Measurements from ENCODE around the gene ZNF507. TPM values are rescaled to one million over a fixed set of nuclear protein-coding genes. Genes with fewer than 3 reads are reported as not detected.

Gene ZNF507
- polyA plus RNA-seq, 1 donor (not counting 4 experiments of a cell fraction or from before 2014, with no cell fraction given): 10.2 TPM

DNA sequence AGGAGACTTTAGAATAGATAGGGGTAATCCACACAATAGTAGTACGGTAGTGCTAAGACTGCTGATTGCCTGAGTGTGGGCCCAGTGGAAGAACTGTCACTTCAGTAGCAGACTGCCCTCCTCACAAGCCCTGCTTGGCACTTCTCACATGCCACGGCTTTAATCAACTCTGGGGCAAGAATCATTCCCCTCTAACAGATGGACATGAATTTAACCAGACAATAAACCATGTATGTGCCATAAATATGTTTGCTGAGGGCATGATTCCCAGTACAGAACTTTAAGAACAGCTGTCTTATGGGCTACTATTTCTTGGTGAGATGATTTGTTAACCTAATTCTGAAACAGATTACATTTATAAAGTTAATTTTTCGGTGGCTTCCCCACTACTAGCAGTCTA is 82.1 kb downstream of the ZNF507 start:
- no peaks in the 10 kb centered on the region for H3K27me3 ChIP-seq (ENCODE audit: control insufficient read depth, extremely low read depth, insufficient read depth, low read length)
- H3K9me3 ChIP-seq (ENCODE audit: control insufficient read depth, low read depth, low read length): no peaks in the 10 kb centered on the region
- no peak overlapping the region for H3K4me3 ChIP-seq (ENCODE audit: control insufficient read depth in 2 of 3, extremely low read depth in 1 of 3, insufficient read depth in 2 of 3, low read depth in 1 of 3, low read length in 3 of 3)
- dilution Hi-C loops (cut with MboI; ENCODE audit: extremely low pct_ligation_motif_present, low sequenced_read_pairs): no loop called here
- H3K4me2 ChIP-seq (ENCODE audit: control insufficient read depth, extremely low read depth, insufficient read depth, low read depth, low read length): no peak overlapping the region
- H3K9me1 ChIP-seq (ENCODE audit: control insufficient read depth, extremely low read depth, insufficient read depth, low read length): no peaks in the 10 kb centered on the region
- no peaks in the 10 kb centered on the region for H3K79me2 ChIP-seq (ENCODE audit: control insufficient read depth, insufficient read depth, low read length)
- no peak for FAIRE-seq
- H3K27ac ChIP-seq (ENCODE audit: control insufficient read depth, insufficient read depth, low read length): no peak overlapping the region
- no peak for TF ChIP-seq CTCF (optimal IDR thresholded peaks at IDR 0.05 in 1 of 3, IDR thresholded peaks at IDR 0.05 in 1 of 3, conservative IDR thresholded peaks at IDR 0.05 in 1 of 3; ENCODE audit: extremely low read depth in 1 of 3, insufficient read depth in 2 of 3, low read length in 3 of 3)
- TF ChIP-seq EZH2 (IDR thresholded peaks at IDR 0.05; ENCODE audit: low read length): no peak
- H3K36me3 ChIP-seq (ENCODE audit: control insufficient read depth in 2 of 2, extremely low read depth in 1 of 2, insufficient read depth in 2 of 2, low read length in 2 of 2): no peaks in the 10 kb centered on the region
- H2AFZ ChIP-seq (ENCODE audit: control insufficient read depth, low read length): no peak overlapping the region
- H3K4me1 ChIP-seq (ENCODE audit: control insufficient read depth, extremely low read depth, insufficient read depth, low read length): no peaks in the 10 kb centered on the region
- no peaks in the 10 kb centered on the region for H4K20me1 ChIP-seq (ENCODE audit: control insufficient read depth, extremely low read depth, insufficient read depth, low read length)
- no peak for DNase-seq (ENCODE audit: low read depth, low spot score)
- no peak overlapping the region for H3K9ac ChIP-seq (ENCODE audit: control insufficient read depth, extremely low read depth, insufficient read depth, low read length)

DNA sequence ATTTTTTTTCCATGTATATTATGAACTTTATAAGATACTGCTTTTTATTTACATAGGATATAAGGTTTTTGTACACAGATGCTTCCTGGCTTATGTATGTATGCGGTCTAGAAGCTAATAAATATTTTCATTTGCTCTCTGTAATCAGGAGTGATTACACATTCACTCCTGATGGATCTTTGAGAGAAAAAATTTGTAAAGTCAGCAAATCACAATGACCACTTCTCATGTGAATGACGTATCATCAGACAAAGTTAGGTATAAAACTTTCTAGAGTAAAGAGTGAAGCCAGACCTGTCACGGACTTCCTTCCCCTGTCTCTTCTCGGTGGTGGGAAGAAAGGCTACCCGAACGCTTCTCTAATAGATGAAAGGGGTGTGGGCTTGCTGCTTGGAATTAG is 91.3 kb downstream of the ZNF507 start:
- Histone ChIP-seq H3K4me1 (ENCODE audit: control insufficient read depth, extremely low read depth, insufficient read depth, low read length) (no peaks in the 10 kb centered on the region), H3K9me1 (ENCODE audit: control insufficient read depth, extremely low read depth, insufficient read depth, low read length) (no peaks in the 10 kb centered on the region), H3K27ac (ENCODE audit: control insufficient read depth, insufficient read depth, low read length) (no peak overlapping the region), H3K36me3 (ENCODE audit: control insufficient read depth in 2 of 2, extremely low read depth in 1 of 2, insufficient read depth in 2 of 2, low read length in 2 of 2) (peaks cover 0 to 1% of the 10 kb centered on the region in 2 experiments), H4K20me1 (ENCODE audit: control insufficient read depth, extremely low read depth, insufficient read depth, low read length) (no peaks in the 10 kb centered on the region), H3K79me2 (ENCODE audit: control insufficient read depth, insufficient read depth, low read length) (no peaks in the 10 kb centered on the region), H2AFZ (ENCODE audit: control insufficient read depth, low read length) (no peak overlapping the region), H3K4me2 (ENCODE audit: control insufficient read depth, extremely low read depth, insufficient read depth, low read depth, low read length) (no peak overlapping the region), H3K9ac (ENCODE audit: control insufficient read depth, extremely low read depth, insufficient read depth, low read length) (no peak overlapping the region), H3K27me3 (ENCODE audit: control insufficient read depth, extremely low read depth, insufficient read depth, low read length) (no peaks in the 10 kb centered on the region), H3K4me3 (ENCODE audit: control insufficient read depth in 2 of 3, extremely low read depth in 1 of 3, insufficient read depth in 2 of 3, low read depth in 1 of 3, low read length in 3 of 3) (no peak overlapping the region), H3K9me3 (ENCODE audit: control insufficient read depth, low read depth, low read length) (no peaks in the 10 kb centered on the region)
- no peak for FAIRE-seq
- dilution Hi-C loops (cut with MboI; ENCODE audit: extremely low pct_ligation_motif_present, low sequenced_read_pairs): no loop called here
- TF ChIP-seq EZH2 (IDR thresholded peaks at IDR 0.05; ENCODE audit: low read length) (no peak), CTCF (optimal IDR thresholded peaks at IDR 0.05 in 1 of 3, IDR thresholded peaks at IDR 0.05 in 1 of 3, conservative IDR thresholded peaks at IDR 0.05 in 1 of 3; ENCODE audit: extremely low read depth in 1 of 3, insufficient read depth in 2 of 3, low read length in 3 of 3) (no peak)
- no peak for DNase-seq (ENCODE audit: low read depth, low spot score)

Data from keratinocyte (primary cell).